OCI-LY7 (cell line): ENCODE data around the gene NNAT. TPM values are rescaled to one million over a fixed set of nuclear protein-coding genes. Genes with fewer than 3 reads are reported as not detected.

Experiments
- BruUV-seq: library from RNA; stranded (reverse); fragments of 400-500 nt; replicated peaks from 2 replicates; lab custom pipeline; 2021; lab: Mats Ljungman, UMichigan
- CTCF ChIA-PET: fragments of 300-600 bp; sonication (Branson Sonifier 250); formaldehyde crosslinking; loops from one replicate; lab custom pipeline; 2022; ENCODE audit warnings: antibody characterized with exemption; ENCODE audit not compliant: unreplicated experiment; lab: Charles Lee
- POLR2A ChIA-PET: fragments of 300-600 bp; sonication (Branson Sonifier 250); formaldehyde crosslinking; loops from one replicate; lab custom pipeline; 2022; ENCODE audit warnings: antibody characterized with exemption; lab: Charles Lee
- DNase-seq: peaks from one replicate; pipeline ENCODE4 v3.0.0-alpha.2; 2015; ENCODE audit warnings: low spot score
- H2AFZ ChIP-seq: fragments of 200-600 bp; sonication (generic), shearing (Covaris generic); 2 replicates; pipeline ENCODE4 v1.6.1; 2014; ENCODE audit warnings: mild to moderate bottlenecking, antibody characterized with exemption, low read length, moderate library complexity
- H3K27ac ChIP-seq: fragments of 200-600 bp; sonication (generic); 2 replicates; pipeline ENCODE4 v1.5.1; 2014; ENCODE audit warnings: mixed run types, low read depth, mild to moderate bottlenecking, moderate library complexity, low read length, inconsistent platforms; ENCODE audit not compliant: poor library complexity, severe bottlenecking
- H3K36me3 ChIP-seq: fragments of 200-600 bp; sonication (generic); 2 replicates; pipeline ENCODE4 v1.6.1; 2014; ENCODE audit warnings: mild to moderate bottlenecking, antibody characterized with exemption, low read length, moderate library complexity, mixed read lengths; ENCODE audit not compliant: insufficient read depth
- H3K4me1 ChIP-seq: fragments of 200-600 bp; sonication (generic); 2 replicates; pipeline ENCODE4 v1.5.1; 2014; ENCODE audit warnings: mild to moderate bottlenecking, low read length; ENCODE audit not compliant: insufficient read depth, poor library complexity, severe bottlenecking
- H3K4me2 ChIP-seq: fragments of 200-600 bp; sonication (generic); 2 replicates; pipeline ENCODE4 v1.6.1; 2014; ENCODE audit warnings: mild to moderate bottlenecking, low read length
- H3K4me3 ChIP-seq: fragments of 200-600 bp; sonication (generic); 2 replicates; pipeline ENCODE4 v1.5.1; 2014; ENCODE audit warnings: mild to moderate bottlenecking, low read depth, low read length; ENCODE audit not compliant: poor library complexity, severe bottlenecking
- H3K79me2 ChIP-seq: fragments of 200-600 bp; sonication (generic); 2 replicates; pipeline ENCODE4 v1.6.1; 2016; ENCODE audit warnings: low read depth, mild to moderate bottlenecking, low read length, moderate library complexity, mixed read lengths; ENCODE audit not compliant: insufficient read depth
- H3K9me2 ChIP-seq: fragments of 200-600 bp; sonication (generic); 2 replicates; pipeline ENCODE4 v1.6.1; 2016; ENCODE audit warnings: mild to moderate bottlenecking, low read length, mixed read lengths; ENCODE audit not compliant: insufficient read depth
- H3K9me3 ChIP-seq: fragments of 200-600 bp; sonication (generic); 2 replicates; pipeline ENCODE4 v1.6.1; 2014; ENCODE audit warnings: mild to moderate bottlenecking, mixed run types, low read length, mixed read lengths
- H4K20me1 ChIP-seq: fragments of 200-600 bp; sonication (generic); 2 replicates; pipeline ENCODE4 v1.6.1; 2014; ENCODE audit warnings: mild to moderate bottlenecking, antibody characterized with exemption, low read length, moderate library complexity, mixed read lengths; ENCODE audit not compliant: insufficient read depth
- CTCF ChIP-seq: fragments of 200-600 bp; sonication (generic); conservative IDR thresholded peaks from 2 replicates; pipeline ENCODE4 v1.5.1; 2014; ENCODE audit warnings: mild to moderate bottlenecking, antibody characterized with exemption, low read length, moderate library complexity, mixed read lengths
- EZH2phosphoT487 ChIP-seq: fragments of 200-600 bp; sonication (generic); IDR thresholded peaks from 2 replicates; pipeline ENCODE4 v1.6.1; 2018; ENCODE audit warnings: low read depth, borderline replicate concordance, mild to moderate bottlenecking, mixed run types, antibody characterized with exemption, low read length, moderate library complexity, mixed read lengths
- intact Hi-C: fragments of 100-400 bp; cut with micrococcal nuclease; formaldehyde crosslinking; loops from one replicate; pipeline ENCODE4 v1.10.0; 2022; ENCODE audit not compliant: unreplicated experiment
- total RNA-seq, 2 experiments: library from RNA; depleted of rRNA in 1 of 2; stranded (reverse); fragments of >200 nt in 1 of 2; shearing (Covaris generic) in 1 of 2; gene quantifications; 2 replicates each; pipeline ENCODE4 v1.2.3, GENCODE V29; 2014 to 2022

Gene NNAT
- total RNA-seq, 2 experiments from 2014 or later: not detected

- Histone ChIP-seq H3K36me3 (no peaks in the 10 kb centered on the region), H3K9me3 (no peaks in the 10 kb centered on the region), H3K9me2 (no peaks in the 10 kb centered on the region), H4K20me1 (peaks cover 12% of the 10 kb centered on the region), H3K4me2 (peak overlapping the region; percentile 96), H3K4me1 (peaks cover 27% of the 10 kb centered on the region), H3K27ac (peak overlapping the region; percentile 62), H3K79me2 (peaks cover 33% of the 10 kb centered on the region), H3K4me3 (peak overlapping the region; percentile 81), H2AFZ (peak overlapping the region; percentile 85)
- BruUV-seq: TSS peak; percentile 99
- TF ChIP-seq CTCF: no peak
- no peak for TF ChIP-seq EZH2phosphoT487
- intact Hi-C loops: loop anchor here (1.0 to 5.0 kb wide), 2 partner anchors 119 to 336 kb away; no protein-coding TSS in a partner anchor
- no peak for DNase-seq
- CTCF ChIA-PET: interaction anchor here (0.5 to 0.6 kb wide), 3 partner anchors 331 to 817 kb away, joined by 3 to 4 read pairs (median 3); no protein-coding TSS in a partner anchor
- POLR2A ChIA-PET: interaction anchor here (0.8 kb wide), 1 partner anchor 22 kb away, joined by 3 read pairs; no protein-coding TSS in a partner anchor
Measured at GRCh38 chr20:37528446-37529213, 7.6 kb downstream of the NNAT start.

GRCh38 chr20:37529214-37529967 is 8.3 kb downstream of the NNAT start:
- Histone ChIP-seq H3K27ac (no peak overlapping the region), H3K4me1 (peaks cover 27% of the 10 kb centered on the region), H3K4me2 (peak overlapping the region; percentile 96; the same call in 1 of the 2 replicates), H3K4me3 (no peak overlapping the region), H3K79me2 (peaks cover 31% of the 10 kb centered on the region), H4K20me1 (peaks cover 12% of the 10 kb centered on the region), H2AFZ (no peak overlapping the region), H3K9me3 (no peaks in the 10 kb centered on the region), H3K9me2 (no peaks in the 10 kb centered on the region), H3K36me3 (no peaks in the 10 kb centered on the region)
- ChIA-PET CTCF (interaction anchor here (1.1 kb wide), 1 partner anchor 12 kb away, joined by 3 read pairs; no protein-coding TSS in a partner anchor), POLR2A (no interaction called here)
- intact Hi-C loops: loop anchor here (5.0 kb wide), 1 partner anchor 337 kb away; no protein-coding TSS in a partner anchor
- BruUV-seq: no TSS peak
- peak; percentile 34 for DNase-seq
- TF ChIP-seq EZH2phosphoT487: no peak
- peak; percentile 51 for TF ChIP-seq CTCF
